A549 treated with RU486 at 1 μM for 4 hours (cell line): Measurements from ENCODE around the gene DDIT4. TPM values are rescaled to one million over a fixed set of nuclear protein-coding genes. Genes with fewer than 3 reads are reported as not detected.

Experiments
- total RNA-seq: library from RNA; stranded (reverse); fragments of 200-300 nt; extraction: Qiagen RNA extraction; gene quantifications from 5 replicates; pipeline ENCODE4 v1.2.3, GENCODE V29; 2022; ENCODE audit warnings: low read depth

Gene DDIT4, protein sequence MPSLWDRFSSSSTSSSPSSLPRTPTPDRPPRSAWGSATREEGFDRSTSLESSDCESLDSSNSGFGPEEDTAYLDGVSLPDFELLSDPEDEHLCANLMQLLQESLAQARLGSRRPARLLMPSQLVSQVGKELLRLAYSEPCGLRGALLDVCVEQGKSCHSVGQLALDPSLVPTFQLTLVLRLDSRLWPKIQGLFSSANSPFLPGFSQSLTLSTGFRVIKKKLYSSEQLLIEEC
- total RNA-seq: 103 to 175 TPM (median 161 TPM) in 5 replicates

DNA sequence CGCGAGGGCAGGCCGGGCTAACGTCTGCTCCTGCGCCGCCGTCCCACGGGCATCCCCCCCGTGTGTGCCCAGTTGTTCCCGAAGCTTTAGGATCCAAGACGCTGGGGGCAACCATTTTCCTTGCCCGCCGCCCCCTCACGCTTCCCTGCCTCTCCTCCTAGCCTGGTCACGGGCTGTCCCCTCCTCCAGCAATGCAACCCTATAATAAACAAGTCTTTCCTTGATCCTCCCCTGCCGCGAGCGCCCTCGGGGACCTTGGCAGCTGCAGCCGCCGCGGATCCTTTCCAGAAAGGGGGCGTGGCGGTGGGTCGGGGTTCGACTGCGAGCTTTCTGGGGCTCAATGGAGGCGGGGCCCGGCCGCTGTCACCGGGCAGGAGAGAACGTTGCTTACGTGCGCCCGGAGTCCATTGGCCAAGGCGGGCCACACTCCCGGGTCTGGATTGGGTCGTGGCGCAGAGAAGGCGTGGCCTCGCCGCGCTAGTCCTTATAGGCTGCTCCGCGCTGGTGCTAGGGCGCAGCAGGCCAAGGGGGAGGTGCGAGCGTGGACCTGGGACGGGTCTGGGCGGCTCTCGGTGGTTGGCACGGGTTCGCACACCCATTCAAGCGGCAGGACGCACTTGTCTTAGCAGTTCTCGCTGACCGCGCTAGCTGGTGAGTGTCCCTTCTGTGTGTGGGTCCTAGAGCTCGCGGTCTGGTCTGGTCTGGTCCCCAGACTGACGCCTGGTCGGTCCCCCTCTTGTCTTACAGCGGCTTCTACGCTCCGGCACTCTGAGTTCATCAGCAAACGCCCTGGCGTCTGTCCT is at the start of gene DDIT4:
Gene DDIT4, plus strand, starts transcription at position 515 of the 803 bp plus-strand sequence. CDS start 293 bp downstream, outside the sequence.

Other genes starting within 250 kb of the DDIT4 start
- 0.17 to 0.46 TPM (median 0.35 TPM) in 5 replicates for gene SPOCK2, start 185.4 kb upstream of the DDIT4 start, total RNA-seq
- gene ANAPC16, start 57.9 kb upstream of the DDIT4 start, total RNA-seq: 67.5 to 87.3 TPM (median 83.8 TPM) in 5 replicates
- 30.7 to 38.1 TPM (median 33.5 TPM) in 5 replicates for gene ASCC1, start 57.6 kb upstream of the DDIT4 start, total RNA-seq
- gene DNAJB12, start 81.0 kb downstream of the DDIT4 start, total RNA-seq: 30.3 to 34.4 TPM (median 32.6 TPM) in 5 replicates